Limb (tissue), 2 donors: ENCODE results near the gene CTXN1.
"Not testable (repeated sequence)": the region's sequence is repeated elsewhere in the genome, so short reads cannot be mapped to it uniquely, and the experiment has no call there.

Experiments
- DNase-seq, 2 donors: peaks; one replicate each; pipeline ENCODE4 v3.0.0-alpha.2; 2016; ENCODE audit errors: extremely low spot score in 2 of 2

Gene CTXN1

DNA sequence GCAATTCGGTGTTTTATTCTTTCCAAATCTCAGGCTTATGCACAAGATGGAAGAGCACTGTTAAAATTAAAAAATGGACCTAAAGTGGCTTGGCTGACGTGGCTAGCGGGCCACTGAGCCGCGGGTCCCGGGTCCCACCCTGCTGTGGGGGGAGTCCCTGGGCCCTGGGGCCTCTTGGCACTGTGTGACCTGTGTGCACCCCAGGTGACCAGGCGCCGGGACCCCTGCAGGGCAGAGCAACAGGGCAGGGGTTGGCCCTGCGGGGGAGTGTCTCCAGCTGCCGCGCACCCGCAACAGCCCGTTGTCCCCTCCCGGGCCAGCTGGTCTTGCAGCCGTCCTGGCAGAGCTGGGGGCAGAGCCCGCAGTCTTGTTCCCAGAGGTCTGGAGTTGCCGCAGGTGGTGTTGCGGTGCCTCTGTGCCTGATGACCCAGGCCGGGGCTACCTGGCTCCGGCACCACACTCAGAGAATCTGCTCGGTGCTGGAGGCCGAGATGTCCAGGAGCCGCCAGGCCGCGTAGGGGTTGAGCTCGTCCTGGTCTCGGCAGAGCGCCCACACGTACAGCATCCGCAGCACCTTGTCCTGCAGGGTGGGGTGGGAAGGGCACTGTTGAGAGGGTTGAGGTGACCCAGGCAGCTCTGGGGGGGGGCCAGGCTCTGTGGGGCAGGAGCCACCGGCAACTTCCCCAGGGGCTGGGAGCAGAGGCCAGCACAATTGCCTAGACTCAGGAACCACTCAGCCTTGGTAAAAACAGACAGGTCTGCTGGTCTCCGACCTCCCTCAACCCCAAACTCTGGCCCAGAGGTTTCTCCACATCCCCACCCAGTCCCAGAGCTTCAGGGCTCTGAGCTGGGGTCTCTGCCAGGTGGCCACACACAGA is 1.0 kb upstream of the CTXN1 start:
- DNase-seq, result peak in 1 of 2 donors; percentile 40

DNA sequence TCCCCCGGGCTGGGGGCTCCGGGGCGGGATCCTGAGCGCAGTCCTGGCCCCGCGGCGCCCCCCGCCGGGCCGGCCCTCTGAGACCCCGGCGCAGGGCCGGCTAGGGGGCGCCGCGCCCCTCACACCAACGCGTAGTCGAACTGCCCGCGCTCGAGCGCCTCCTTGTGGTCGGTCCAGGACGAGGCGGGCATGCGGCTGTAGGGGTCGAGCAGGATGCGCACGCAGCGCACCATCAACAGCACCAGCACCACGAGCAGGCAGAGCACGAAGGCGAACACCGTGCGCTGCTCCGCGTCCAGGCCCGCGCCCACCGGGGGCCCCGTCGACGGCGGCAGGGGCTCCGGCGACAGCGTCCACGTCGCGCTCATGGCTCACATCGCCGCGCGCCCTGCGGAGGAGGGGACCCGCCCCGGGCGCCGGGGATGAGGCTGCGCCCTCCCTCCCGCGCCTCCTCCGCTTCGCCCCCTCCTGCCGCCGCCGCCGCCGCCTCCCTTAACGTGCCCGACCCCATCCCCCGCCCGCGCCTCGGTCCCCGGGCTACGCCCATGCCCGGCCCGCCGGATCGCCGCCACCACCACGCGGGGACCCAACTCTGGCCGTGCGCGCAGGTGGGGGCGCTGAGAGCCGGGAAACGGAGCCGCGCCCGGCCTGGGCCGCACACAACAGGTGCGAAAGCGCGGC is 624 bp downstream of the CTXN1 start:
- peak; percentile 68 to 93 for DNase-seq

DNA sequence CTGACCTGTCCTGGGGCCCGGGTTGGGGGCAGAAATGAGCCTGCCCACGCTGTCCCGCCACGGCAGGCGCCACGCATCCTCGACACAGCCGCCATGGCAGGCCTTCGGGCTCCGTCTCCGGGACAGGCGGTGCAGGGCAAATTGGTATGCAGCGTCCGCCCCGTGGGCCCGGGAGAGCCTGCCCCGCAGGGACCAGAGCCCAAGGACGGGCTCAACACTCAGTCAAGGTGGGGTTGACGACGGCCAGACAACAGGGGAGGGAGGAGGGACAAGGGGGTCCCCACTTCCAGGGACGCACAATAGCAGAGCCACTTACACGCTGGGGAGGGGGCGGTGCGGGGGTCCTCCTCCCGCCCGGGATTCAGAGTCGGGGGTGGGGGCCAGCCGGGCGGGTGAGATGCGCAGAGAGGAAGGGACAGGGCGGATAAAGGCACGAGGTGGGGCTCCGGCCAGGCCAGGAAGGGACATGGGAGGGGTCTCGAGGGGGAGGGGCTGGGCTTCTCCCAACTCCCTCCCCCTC is 1.2 kb downstream of the CTXN1 start:
- DNase-seq, result peak in 1 of 2 donors; percentile 46

DNA sequence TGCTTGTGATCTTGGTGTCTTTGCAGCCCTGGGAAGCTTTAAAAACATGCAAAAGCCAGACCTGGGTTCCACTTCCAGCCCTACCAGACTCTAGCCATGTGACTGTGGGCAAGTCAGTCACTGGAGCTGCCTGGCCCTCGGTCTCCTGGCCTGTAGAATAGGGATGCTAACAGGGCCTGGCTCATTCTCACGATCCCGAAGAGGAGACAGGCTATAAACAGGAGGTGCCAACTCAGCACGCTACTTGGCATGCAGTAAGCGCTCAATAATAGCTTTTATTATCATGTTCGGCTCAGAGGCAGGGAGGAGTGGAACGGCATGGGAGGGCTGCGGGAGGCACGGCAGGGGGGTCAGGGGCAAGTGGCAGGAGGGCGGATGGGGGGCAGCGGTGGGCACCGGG is 1.7 kb downstream of the CTXN1 start:
- no peak for DNase-seq

DNA sequence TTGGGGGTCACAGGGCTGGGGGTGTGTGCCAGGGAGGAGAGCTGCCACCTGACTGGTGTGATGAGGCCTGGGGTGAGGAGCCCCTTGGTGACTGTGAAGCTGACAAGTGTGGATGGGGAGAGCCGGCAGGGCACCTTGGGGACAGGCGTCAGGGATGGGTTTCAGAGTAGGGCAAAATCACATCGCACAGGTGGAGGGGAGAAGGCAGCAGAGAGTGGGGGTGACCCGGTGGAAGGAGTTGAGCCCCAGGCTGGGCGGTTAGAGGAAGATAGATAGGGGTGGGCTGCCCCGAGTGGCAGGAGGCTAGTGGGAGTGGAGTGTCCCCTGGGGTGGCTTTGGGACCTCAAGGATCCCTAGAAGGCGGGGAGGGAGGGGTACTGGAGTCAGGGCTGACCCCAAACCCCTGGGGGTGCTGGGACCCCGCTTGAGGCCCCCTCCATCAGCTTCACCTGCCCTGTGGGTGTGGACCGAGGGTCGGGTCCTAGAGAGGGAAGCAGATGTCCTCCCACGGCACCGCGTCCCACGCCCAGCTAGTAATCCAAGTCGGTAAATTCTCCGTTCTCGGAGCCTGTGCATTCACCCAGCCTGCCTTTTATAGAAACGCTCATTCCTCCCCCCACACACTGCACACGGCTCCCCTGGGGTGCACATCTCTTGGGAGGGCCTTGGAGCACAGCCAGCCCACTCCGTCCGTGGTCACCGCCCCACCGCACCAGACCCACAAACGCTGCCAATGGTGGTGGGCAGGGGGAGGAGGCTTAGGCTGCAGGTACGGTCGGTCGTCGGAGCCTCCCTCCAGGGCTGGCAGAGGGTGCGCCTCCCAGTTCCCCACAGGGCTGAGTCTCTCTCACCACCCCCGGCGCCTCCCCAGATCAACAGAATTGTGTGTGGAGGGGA is 2.4 kb downstream of the CTXN1 start:
- DNase-seq, result peak in 1 of 2 donors; percentile 48

DNA sequence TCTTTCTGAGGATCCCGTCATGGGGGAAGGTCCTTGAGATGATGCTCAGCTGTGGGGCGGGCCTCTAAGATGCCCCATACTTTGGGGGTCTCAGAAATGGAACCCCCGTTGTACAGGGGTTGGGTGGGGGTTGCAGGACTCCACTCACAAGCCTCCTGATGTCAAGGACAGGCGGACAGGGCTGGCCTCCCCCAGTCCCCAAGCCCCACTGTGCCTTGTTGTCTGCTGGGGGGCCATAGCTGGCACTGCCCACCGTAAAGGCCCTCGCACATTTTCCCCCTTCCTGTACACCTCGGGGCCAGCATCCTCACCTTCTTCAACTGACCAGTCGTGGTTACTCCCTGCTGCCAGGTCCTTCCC is 3.1 kb downstream of the CTXN1 start:
- no peak for DNase-seq

- peak in 1 of 2 donors; percentile 35 for DNase-seq
Measured at GRCh38 chr19:7921967-7922835, 3.7 kb downstream of the CTXN1 start.

DNA sequence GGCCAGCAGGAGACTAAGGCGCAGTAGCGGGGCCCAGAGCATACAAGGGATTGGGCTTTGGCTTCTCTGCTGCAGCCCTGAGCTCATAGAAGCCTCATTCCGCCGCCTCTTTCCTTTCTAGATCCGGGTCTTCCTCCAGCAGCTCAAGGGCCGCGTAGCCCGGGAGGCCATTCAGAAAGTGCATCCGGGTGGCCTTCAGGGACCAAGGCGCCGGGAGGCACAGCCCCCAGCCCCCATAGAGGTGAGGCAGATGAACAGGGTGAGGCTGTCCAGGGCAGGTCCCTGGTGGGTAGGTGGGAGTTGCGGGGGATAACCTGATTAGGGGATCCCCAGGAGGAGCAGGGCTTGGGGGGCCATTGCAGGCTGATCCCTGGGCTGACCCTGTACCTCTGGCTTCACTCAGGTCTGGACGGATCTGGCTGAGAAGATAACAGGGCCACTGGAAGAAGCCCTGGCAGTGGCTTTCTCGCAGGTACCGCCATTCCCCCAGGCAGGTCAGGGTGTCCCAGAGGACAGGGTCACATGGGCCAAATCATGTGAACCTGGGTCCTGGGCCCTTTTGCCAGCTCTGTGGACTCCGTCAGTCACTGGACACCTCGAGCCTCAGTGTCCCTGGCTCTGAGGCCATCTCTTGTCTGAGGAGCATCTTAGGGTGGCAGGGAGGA is 4.5 kb downstream of the CTXN1 start:
- no peak for DNase-seq

DNA sequence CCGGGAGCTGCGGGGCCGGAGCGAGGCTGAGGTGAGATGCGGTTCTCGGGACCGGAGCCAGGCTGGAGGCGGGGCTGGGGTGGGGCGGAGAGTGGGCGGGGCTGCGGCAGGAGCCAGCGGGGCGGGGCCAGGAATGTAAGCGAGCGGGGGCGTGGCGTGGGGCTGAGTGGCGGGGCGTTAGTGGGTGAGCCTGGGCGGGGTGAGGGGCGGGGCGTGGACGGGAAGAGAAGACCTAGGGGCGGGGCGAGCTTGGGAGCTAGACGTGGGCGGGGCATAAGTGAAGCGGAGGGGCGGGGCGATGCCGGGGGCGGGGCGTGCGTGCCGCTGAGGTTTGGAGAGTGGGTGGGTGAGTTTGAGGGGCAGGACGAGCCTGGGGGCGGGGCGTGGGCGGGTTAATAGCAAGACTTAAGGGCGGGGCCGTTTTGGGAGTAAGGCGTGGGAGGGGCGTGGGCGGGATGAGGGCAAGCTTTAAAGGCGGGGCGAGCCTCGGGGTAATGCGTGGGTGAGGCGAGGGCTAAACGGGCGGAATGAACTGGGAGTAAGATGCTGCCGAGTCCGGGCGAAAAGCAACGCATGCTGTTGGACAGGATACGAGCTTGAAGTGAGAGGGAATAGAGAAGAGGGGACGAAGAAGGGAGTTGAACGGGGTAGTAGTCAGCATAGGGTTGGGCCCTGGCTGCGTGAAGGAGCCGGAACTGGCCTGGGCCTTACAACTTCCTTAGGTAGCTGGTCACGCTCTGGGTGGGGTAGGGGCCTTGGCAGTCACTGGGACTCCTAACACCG is 5.2 kb downstream of the CTXN1 start:
- peak; percentile 99 to 100 for DNase-seq

DNA sequence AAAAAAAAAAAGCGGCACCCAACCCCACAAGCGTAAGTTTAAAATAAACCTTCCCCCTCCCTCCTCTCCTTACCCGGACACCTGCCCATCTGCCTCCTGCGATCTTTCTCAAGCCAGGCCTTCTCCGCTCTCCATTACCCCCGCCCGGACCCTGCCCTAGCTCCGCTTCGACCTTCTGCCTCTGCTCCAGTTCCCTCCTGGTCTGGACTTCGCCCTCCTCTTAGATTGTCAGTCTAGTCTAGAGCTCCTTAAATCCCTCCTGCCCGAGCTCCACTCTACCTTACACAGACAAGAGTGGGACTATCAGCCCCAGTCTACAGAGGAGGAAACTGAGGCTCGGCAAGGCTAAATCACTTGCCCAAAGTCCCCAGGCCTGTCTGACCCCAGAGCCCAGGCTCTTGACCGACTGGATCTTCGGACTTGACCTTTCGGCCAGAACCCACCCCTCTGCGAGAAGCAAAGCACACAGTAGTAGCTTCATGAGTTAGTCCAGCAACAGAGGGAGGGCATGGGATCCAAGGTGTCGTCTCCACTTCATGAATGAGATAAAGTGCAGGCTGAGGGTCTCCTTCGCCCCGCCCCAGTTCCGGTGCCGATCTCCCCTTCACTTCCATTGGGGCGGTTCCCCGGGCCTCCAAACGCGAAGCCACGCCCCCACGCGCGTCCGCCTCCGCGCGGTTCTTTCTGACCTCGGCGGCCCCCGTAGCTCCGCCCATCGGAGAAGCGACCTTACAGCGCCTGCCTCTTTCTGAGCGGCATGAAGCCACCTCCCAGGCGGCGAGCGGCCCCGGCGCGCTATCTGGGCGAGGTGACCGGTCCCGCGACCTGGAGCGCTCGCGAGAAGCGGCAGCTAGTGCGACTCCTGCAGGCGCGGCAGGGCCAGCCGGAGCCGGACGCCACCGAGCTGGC is 6.1 kb downstream of the CTXN1 start, which contains the start of gene SNAPC2:
TSS of gene SNAPC2 (plus strand) at position 729 of the 909 bp plus-strand sequence. CDS start at position 758, 29 bp downstream.
- DNase-seq, result peak; percentile 92 to 99

GRCh38 chr19:7918615-7919421 is 7.1 kb downstream of the CTXN1 start:
- peak in 1 of 2 donors; percentile 38 for DNase-seq

GRCh38 chr19:7918062-7918614 is 7.8 kb downstream of the CTXN1 start:
- DNase-seq, result not testable (repeated sequence)

DNA sequence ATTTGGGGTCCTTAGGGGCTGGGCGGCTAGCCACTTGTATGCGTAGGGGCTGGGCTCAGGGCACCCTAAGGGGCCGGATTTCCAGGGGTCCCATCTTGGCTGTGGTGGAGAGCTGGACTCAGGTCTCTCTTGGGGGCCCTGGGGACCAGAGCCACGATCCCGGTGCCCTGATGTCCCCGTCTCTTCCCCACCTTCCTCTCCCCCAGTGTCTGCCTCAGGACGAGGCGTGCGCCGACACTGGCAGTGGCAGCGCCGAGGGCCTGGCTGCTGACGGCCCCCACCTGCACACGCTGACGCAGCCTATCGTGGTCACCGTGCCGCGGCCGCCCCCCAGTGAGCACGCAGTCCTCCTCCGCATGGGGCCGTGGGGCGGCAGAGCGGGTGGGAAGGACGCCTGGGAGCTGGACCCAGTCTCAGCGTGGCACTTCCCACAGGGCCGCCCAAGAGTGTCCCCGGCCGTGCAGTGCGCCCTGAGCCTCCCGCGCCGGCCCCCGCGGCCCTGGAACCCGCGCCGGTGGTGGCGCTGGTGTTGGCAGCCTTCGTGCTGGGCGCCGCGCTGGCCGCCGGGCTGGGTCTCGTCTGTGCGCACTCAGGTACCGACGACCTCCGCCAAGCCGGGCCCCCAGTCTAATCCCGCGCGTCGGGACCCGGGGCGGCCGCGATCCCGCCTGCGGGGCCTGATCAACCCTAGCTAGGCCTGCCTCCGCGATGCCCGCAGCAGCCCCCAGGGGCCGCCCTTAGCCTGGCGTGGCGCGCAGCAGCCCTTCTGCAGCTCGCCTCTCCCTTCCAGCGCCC is 8.5 kb downstream of the CTXN1 start:
- DNase-seq, result peak in 1 of 2 donors; percentile 70

GRCh38 chr19:7916955-7917266 is 9.0 kb downstream of the CTXN1 start:
- peak in 1 of 2 donors; percentile 56 for DNase-seq

- no peak for DNase-seq
Measured at GRCh38 chr19:7916103-7916954, 9.6 kb downstream of the CTXN1 start.
